SK-N-SH (cell line): ENCODE measurements around the gene OTOP2. TPM values are rescaled to one million over a fixed set of nuclear protein-coding genes. Genes with fewer than 3 reads are reported as not detected.

Experiments used
- CTCF ChIA-PET: fragments of 300-600, 350-600 bp; formaldehyde crosslinking; extraction: SDS; loops from one replicate; lab custom pipeline; 2021; lab: Yijun Ruan, JAX
- POLR2A ChIA-PET: fragments of 350-600 bp; sonication (Branson Sonifier 250); formaldehyde crosslinking; extraction: SDS; loops from one replicate; lab custom pipeline; 2020; ENCODE audit warnings: antibody characterized with exemption, inconsistent platforms; lab: Yijun Ruan, JAX
- DNase-seq: peaks from one replicate; pipeline ENCODE4 v3.0.0; 2012
- H2AFZ ChIP-seq: fragments of 200-600 bp; sonication (generic); 2 replicates; pipeline ENCODE4 v1.8.1; 2016; ENCODE audit warnings: antibody characterized with exemption, mild to moderate bottlenecking, low read depth
- H3F3A ChIP-seq: fragments of 200-600 bp; sonication (generic); replicated peaks from 2 replicates; pipeline ENCODE3; 2016; ENCODE audit warnings: antibody characterized with exemption, mild to moderate bottlenecking; ENCODE audit not compliant: insufficient read depth
- H3K27ac ChIP-seq, 2 experiments: fragments of 200-500 bp in 1 of 2; fragments of 200-600 bp in 1 of 2; sonication (Bioruptor generic) in 1 of 2; sonication (generic), shearing (Covaris generic) in 1 of 2; 2 replicates each; pipeline versions ENCODE4 v1.5.1 to v1.6.1; 2014 to 2016; ENCODE audit warnings: low read depth in 2 of 2, inconsistent platforms in 1 of 2, low read length in 1 of 2, mild to moderate bottlenecking in 1 of 2, mixed read lengths in 1 of 2
- H3K27me3 ChIP-seq: fragments of 200-600 bp; sonication (generic), shearing (Covaris generic); 2 replicates; pipeline ENCODE4 v1.6.1; 2016; ENCODE audit warnings: mixed run types; ENCODE audit not compliant: insufficient read depth
- H3K36me3 ChIP-seq, 2 experiments: fragments of 200-500 bp in 1 of 2; fragments of 200-600 bp in 1 of 2; sonication (Bioruptor generic) in 1 of 2; sonication (generic) in 1 of 2; replicated peaks in 1 of 2; 2 replicates each; pipeline versions ENCODE3 to v1.5.1; 2014 to 2016; ENCODE audit warnings: low read length in 1 of 2, mild to moderate bottlenecking in 1 of 2; ENCODE audit not compliant: insufficient read depth in 2 of 2, control insufficient read depth in 1 of 2
- H3K4me1 ChIP-seq, 2 experiments: fragments of 200-500 bp in 1 of 2; fragments of 200-600 bp in 1 of 2; sonication (Bioruptor generic) in 1 of 2; sonication (generic), shearing (Covaris generic) in 1 of 2; 2 replicates each; pipeline versions ENCODE4 v1.5.1 to v1.6.1; 2014 to 2016; ENCODE audit warnings: low read depth in 1 of 2, low read length in 1 of 2, mixed run types in 1 of 2; ENCODE audit not compliant: insufficient read depth in 2 of 2, control insufficient read depth in 1 of 2
- H3K4me2 ChIP-seq: fragments of 200-600 bp; sonication (generic), shearing (Covaris generic); 2 replicates; pipeline ENCODE4 v1.6.1; 2017; ENCODE audit warnings: mixed run types
- H3K4me3 ChIP-seq, 2 experiments: fragments of 200-500 bp in 1 of 2; fragments of 200-600 bp in 1 of 2; sonication (Bioruptor generic) in 1 of 2; sonication (generic), shearing (Covaris generic) in 1 of 2; 2 replicates each; pipeline versions ENCODE4 v1.5.1 to v1.8.1; 2014 to 2016; ENCODE audit warnings: low read depth in 2 of 2, inconsistent platforms in 1 of 2, low read length in 1 of 2, mild to moderate bottlenecking in 1 of 2, mixed read lengths in 1 of 2, moderate library complexity in 1 of 2
- H3K79me2 ChIP-seq: fragments of 200-600 bp; sonication (generic); 2 replicates; pipeline ENCODE4 v1.8.1; 2017; ENCODE audit warnings: mild to moderate bottlenecking; ENCODE audit not compliant: insufficient read depth
- H3K9ac ChIP-seq: fragments of 200-600 bp; sonication (generic); 2 replicates; pipeline ENCODE4 v1.6.1; 2017; ENCODE audit warnings: mixed run types
- H3K9me2 ChIP-seq: fragments of 200-600 bp; sonication (generic); 2 replicates; pipeline ENCODE4 v1.6.1; 2017; ENCODE audit warnings: mixed run types
- H3K9me3 ChIP-seq: fragments of 200-600 bp; sonication (generic); 2 replicates; pipeline ENCODE4 v1.6.1; 2017; ENCODE audit warnings: mixed run types, mild to moderate bottlenecking, moderate library complexity
- H4K20me1 ChIP-seq: fragments of 200-600 bp; sonication (generic); 2 replicates; pipeline ENCODE4 v1.6.1; 2017; ENCODE audit warnings: mild to moderate bottlenecking, mixed run types; ENCODE audit not compliant: insufficient read depth
- CHD2 ChIP-seq: fragments of 150-350 bp; IDR thresholded peaks from 2 replicates; pipeline ENCODE4 v1.6.1; 2018; ENCODE audit warnings: low read length; ENCODE audit not compliant: partially characterized antibody
- ELF1 ChIP-seq: IDR thresholded peaks from 2 replicates; pipeline ENCODE4 v1.4.0; 2012
- GATA2 ChIP-seq: sonication (generic); formaldehyde crosslinking; IDR thresholded peaks from 2 replicates; pipeline ENCODE4 v1.5.0; 2020; ENCODE audit warnings: mild to moderate bottlenecking, missing genetic modification reagents
- NFIC ChIP-seq: IDR thresholded peaks from 2 replicates; pipeline ENCODE4 v1.4.0; 2012; ENCODE audit warnings: borderline replicate concordance
- RFX5 ChIP-seq: IDR thresholded peaks from 2 replicates; pipeline ENCODE4 v1.6.1; 2012; ENCODE audit warnings: mild to moderate bottlenecking, improper control_type of control experiment, low read length
- RXRA ChIP-seq: IDR thresholded peaks from 2 replicates; pipeline ENCODE4 v1.4.0; 2012; ENCODE audit warnings: low read depth, mild to moderate bottlenecking, borderline replicate concordance
- SIN3A ChIP-seq: IDR thresholded peaks from 2 replicates; pipeline ENCODE4 v1.6.1; 2012; ENCODE audit warnings: low read depth, mild to moderate bottlenecking, low read length, moderate library complexity, borderline replicate concordance
- TCF12 ChIP-seq: IDR thresholded peaks from 2 replicates; pipeline ENCODE4 v1.4.0; 2012
- TEAD4 ChIP-seq: IDR thresholded peaks from 2 replicates; pipeline ENCODE4 v1.4.0; 2012; ENCODE audit warnings: mild to moderate bottlenecking, borderline replicate concordance; ENCODE audit not compliant: insufficient read depth
- WGBS: methylation state at CpG from one replicate; pipeline ENCODE4 v1.1.6; 2017; ENCODE audit warnings: low lambda C conversion rate; 5-methylcytosine and 5-hydroxymethylcytosine counted together
- polyA plus RNA-seq, 3 experiments: library from polyadenylated mRNA; depleted of rRNA; stranded (reverse); fragments of >200 nt; gene quantifications; 2 replicates each; pipeline ENCODE4 v1.2.3, GENCODE V29; 2012
- TF ChIP-seq, protein P1 (sequence below): IDR thresholded peaks from 2 replicates; pipeline ENCODE4 v1.6.1; 2012; ENCODE audit warnings: mild to moderate bottlenecking, low read depth, low read length, moderate library complexity

Gene OTOP2
- polyA plus RNA-seq, 1 of the 3 experiments (the other 2 are of a cell fraction): not detected

DNA sequence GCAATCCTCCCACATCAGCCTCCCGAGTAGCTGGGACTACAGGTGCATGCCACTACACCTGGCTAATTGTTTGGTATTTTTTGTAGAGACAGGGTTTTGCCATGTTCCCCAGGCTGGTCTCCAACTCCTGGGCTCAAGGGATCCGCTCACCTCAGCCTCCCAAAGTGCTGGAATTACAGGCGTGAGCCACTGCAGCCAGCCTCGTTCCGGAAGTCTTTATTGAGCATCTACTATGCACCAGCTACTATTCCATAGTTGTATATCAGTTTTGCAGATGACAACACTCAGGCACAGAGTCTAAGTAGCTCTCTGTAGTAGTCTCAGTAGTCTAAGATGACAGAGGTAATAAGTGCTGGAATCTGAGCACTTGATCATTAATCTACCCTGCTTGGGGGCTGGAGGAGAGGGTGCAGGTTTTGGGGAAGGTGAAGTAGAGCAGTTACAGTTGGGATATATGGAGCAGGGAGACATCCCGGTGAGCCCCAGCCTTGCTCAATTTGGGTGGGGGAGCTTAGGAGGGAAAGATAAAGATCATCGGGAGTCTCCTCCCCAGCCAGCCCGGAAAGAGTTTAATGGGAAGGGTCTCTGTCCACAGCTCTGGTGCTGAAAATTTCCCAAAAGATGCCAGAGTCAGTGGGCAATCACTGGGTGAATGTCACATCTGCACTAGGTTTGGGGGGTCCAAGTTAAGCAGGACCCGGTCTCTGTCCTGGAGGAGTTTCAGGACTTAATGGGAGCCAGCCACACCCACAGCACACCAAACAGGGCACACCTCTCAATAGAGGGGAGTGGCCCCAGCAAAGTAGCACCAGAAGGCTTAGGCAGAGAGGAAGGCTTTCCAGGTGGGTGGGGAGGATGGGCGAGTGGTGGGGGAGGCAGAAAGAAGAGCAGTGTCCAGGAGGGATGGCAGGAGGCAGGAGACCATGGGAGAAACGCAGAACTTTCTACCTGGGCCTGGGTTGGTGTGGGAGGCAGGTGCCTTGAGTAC, 13.3 kb downstream of the OTOP2 start:
- DNase-seq: no peak
- no peak overlapping the region for H3K27ac ChIP-seq
- TF ChIP-seq TEAD4: no peak
- TF ChIP-seq RFX5: no peak
- TF ChIP-seq RXRA: no peak
- TF ChIP-seq, protein P1, sequence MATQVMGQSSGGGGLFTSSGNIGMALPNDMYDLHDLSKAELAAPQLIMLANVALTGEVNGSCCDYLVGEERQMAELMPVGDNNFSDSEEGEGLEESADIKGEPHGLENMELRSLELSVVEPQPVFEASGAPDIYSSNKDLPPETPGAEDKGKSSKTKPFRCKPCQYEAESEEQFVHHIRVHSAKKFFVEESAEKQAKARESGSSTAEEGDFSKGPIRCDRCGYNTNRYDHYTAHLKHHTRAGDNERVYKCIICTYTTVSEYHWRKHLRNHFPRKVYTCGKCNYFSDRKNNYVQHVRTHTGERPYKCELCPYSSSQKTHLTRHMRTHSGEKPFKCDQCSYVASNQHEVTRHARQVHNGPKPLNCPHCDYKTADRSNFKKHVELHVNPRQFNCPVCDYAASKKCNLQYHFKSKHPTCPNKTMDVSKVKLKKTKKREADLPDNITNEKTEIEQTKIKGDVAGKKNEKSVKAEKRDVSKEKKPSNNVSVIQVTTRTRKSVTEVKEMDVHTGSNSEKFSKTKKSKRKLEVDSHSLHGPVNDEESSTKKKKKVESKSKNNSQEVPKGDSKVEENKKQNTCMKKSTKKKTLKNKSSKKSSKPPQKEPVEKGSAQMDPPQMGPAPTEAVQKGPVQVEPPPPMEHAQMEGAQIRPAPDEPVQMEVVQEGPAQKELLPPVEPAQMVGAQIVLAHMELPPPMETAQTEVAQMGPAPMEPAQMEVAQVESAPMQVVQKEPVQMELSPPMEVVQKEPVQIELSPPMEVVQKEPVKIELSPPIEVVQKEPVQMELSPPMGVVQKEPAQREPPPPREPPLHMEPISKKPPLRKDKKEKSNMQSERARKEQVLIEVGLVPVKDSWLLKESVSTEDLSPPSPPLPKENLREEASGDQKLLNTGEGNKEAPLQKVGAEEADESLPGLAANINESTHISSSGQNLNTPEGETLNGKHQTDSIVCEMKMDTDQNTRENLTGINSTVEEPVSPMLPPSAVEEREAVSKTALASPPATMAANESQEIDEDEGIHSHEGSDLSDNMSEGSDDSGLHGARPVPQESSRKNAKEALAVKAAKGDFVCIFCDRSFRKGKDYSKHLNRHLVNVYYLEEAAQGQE: peak; percentile 94
- no peak for TF ChIP-seq NFIC
- TF ChIP-seq, all 33 proteins: peak for 1
- H3K9me3 ChIP-seq: no peaks in the 10 kb centered on the region
- H2AFZ ChIP-seq: no peak overlapping the region
- no peaks in the 10 kb centered on the region; a peak in 1 of 4 replicates for H3K4me1 ChIP-seq
- CTCF ChIA-PET: interaction anchor here (0.6 to 8.3 kb wide), 4 partner anchors 13 to 234 kb away, joined by 3 to 77 read pairs (median 29); partner anchors contain the start of genes OTOP2 and USH1G
- no peak overlapping the region for H3K4me2 ChIP-seq
- no peak overlapping the region for H3K4me3 ChIP-seq
- H3K9ac ChIP-seq: no peak overlapping the region
- POLR2A ChIA-PET: interaction anchor here (0.8 kb wide), 1 partner anchor 74 kb away, joined by 3 read pairs; no protein-coding TSS in a partner anchor
- H3K9me2 ChIP-seq: no peaks in the 10 kb centered on the region
- H3F3A ChIP-seq: no peaks in the 10 kb centered on the region
- H3K79me2 ChIP-seq: no peaks in the 10 kb centered on the region
- 23% methylated on average over 11 of the region's 11 CpGs for WGBS
- H3K27me3 ChIP-seq: peaks cover 89% of the 10 kb centered on the region
- H4K20me1 ChIP-seq: no peaks in the 10 kb centered on the region
- H3K36me3 ChIP-seq: no peaks in the 10 kb centered on the region

GRCh38 chr17:74938194-74938950, 14.3 kb downstream of the OTOP2 start:
- Histone ChIP-seq H3K27me3 (peaks cover 89% of the 10 kb centered on the region), H4K20me1 (no peaks in the 10 kb centered on the region), H2AFZ (no peak overlapping the region), H3K4me3 (no peak overlapping the region), H3K4me1 (no peaks in the 10 kb centered on the region; a peak in 1 of 4 replicates), H3K9me2 (no peaks in the 10 kb centered on the region), H3K27ac (no peak overlapping the region), H3K9me3 (no peaks in the 10 kb centered on the region), H3K9ac (no peak overlapping the region), H3K4me2 (no peak overlapping the region), H3F3A (no peaks in the 10 kb centered on the region), H3K36me3 (no peaks in the 10 kb centered on the region), H3K79me2 (no peaks in the 10 kb centered on the region)
- TF ChIP-seq TCF12: no peak
- TF ChIP-seq ELF1: no peak
- TF ChIP-seq NFIC: no peak
- no peak for TF ChIP-seq SIN3A
- TF ChIP-seq GATA2: no peak
- no peak for TF ChIP-seq CHD2
- ChIA-PET CTCF (interaction anchor here (0.6 to 8.3 kb wide), 6 partner anchors 14 to 233 kb away, joined by 3 to 77 read pairs (median 8); partner anchors contain the start of genes OTOP2 and USH1G), POLR2A (interaction anchor here (0.6 to 1.0 kb wide), 2 partner anchors 12 to 263 kb away, joined by 3 to 5 read pairs; no protein-coding TSS in a partner anchor)
- WGBS: 48% methylated on average over 8 of the region's 8 CpGs
- DNase-seq: no peak
